Hippocampal formation (tissue), 2 donors: ENCODE results near the gene MUC5B.
"Not testable (repeated sequence)": the region's sequence is repeated elsewhere in the genome, so short reads cannot be mapped to it uniquely, and the experiment has no call there.

Experiments
- DNase-seq, 2 donors: peaks; one replicate each; lab custom pipeline; 2025; lab: John Stamatoyannopoulos, UW

Gene MUC5B

GRCh38 chr11:1266976-1267375 is 44.1 kb downstream of the MUC5B start:
- not testable (repeated sequence) for DNase-seq

GRCh38 chr11:1267441-1268100 is 44.7 kb downstream of the MUC5B start:
- DNase-seq: no peak

GRCh38 chr11:1269957-1270356 is 47.1 kb downstream of the MUC5B start:
- no peak for DNase-seq

- no peak for DNase-seq
Observed at GRCh38 chr11:1270476-1270875, 47.6 kb downstream of the MUC5B start.

GRCh38 chr11:1271002-1271401 is 48.1 kb downstream of the MUC5B start:
- no peak for DNase-seq

GRCh38 chr11:1271406-1271805 is 48.5 kb downstream of the MUC5B start:
- DNase-seq: no peak

GRCh38 chr11:1271927-1272326 is 49.1 kb downstream of the MUC5B start:
- DNase-seq: no peak

GRCh38 chr11:1272531-1272930 is 49.7 kb downstream of the MUC5B start:
- DNase-seq: no peak

GRCh38 chr11:1274501-1274900 is 51.6 kb downstream of the MUC5B start:
- no peak for DNase-seq

GRCh38 chr11:1275021-1275420 is 52.2 kb downstream of the MUC5B start:
- DNase-seq: no peak

GRCh38 chr11:1276041-1276790 is 53.4 kb downstream of the MUC5B start:
- peak; percentile 28 for DNase-seq

GRCh38 chr11:1276866-1277615 is 54.2 kb downstream of the MUC5B start:
- no peak for DNase-seq

GRCh38 chr11:1277936-1278512 is 55.2 kb downstream of the MUC5B start:
- DNase-seq: no peak

GRCh38 chr11:1278766-1279673 is 56.2 kb downstream of the MUC5B start:
- no peak for DNase-seq

GRCh38 chr11:1279674-1280055 is 56.8 kb downstream of the MUC5B start:
- DNase-seq: no peak

GRCh38 chr11:1280116-1281035 is 57.5 kb downstream of the MUC5B start:
- DNase-seq: no peak

- no peak for DNase-seq
Observed at GRCh38 chr11:1281326-1281973, 58.6 kb downstream of the MUC5B start.

- DNase-seq: no peak
Observed at GRCh38 chr11:1281974-1282365, 59.1 kb downstream of the MUC5B start.

- no peak for DNase-seq
Observed at GRCh38 chr11:1283091-1283511, 60.2 kb downstream of the MUC5B start.

- no peak for DNase-seq
Observed at GRCh38 chr11:1283906-1284305, 61.0 kb downstream of the MUC5B start.
